CD4-positive, alpha-beta T cell treated with Interleukin-10 for 1 hour (primary cell): ENCODE data around the gene ANKRD37.
A peak's percentile ranks its signal among the peaks of the same experiment; 100 is the strongest.

Experiments used
- DNase-seq: peaks from one replicate; pipeline ENCODE4 v3.0.0-alpha.2; 2020

ANKRD37 gene

DNA sequence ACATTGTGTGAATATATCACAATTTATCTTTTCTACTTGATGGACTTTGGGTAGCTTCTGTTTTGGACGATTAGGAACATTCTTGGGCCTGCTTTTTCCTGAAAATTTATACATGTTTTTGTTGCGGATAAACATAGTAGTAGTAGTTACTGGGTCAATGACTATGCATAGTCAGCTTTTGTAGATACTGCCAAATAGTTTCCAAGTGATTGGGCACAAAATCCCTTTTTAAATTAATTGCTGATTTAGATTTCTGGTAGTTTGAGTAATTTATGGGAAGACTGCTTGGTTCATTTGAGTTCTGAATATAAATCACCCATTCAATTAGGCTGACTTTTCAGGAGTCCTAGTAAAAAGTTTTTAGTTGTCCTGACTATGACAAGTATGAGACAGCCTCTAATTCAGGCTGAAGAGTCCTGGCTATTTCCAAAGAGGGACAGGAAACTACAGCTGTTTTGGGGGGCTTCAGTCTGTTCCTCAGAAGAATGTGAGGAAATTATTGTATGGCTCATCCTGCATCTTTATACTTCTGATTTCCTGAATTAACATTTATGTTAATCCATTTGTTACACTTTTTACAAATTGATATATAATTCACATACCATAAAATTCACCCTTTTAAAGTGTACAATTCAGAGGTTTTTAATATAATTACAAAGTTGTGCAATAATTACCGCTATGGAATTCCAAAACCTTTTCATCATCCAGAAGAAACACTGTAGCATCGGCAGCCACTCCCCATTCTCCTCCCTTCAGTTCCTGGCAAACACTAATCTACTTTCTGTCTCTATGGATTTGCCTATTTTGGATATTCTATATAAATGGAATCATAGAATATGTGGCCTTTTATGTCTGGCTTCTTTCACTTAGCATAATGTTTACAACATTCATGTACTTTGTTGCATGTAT is 15.1 kb upstream of the ANKRD37 start:
- no peak for DNase-seq

- DNase-seq: no peak
Measured at GRCh38 chr4:185382754-185383153, 13.9 kb upstream of the ANKRD37 start.

- DNase-seq: no peak
Measured at GRCh38 chr4:185383451-185383850, 13.2 kb upstream of the ANKRD37 start.

DNA sequence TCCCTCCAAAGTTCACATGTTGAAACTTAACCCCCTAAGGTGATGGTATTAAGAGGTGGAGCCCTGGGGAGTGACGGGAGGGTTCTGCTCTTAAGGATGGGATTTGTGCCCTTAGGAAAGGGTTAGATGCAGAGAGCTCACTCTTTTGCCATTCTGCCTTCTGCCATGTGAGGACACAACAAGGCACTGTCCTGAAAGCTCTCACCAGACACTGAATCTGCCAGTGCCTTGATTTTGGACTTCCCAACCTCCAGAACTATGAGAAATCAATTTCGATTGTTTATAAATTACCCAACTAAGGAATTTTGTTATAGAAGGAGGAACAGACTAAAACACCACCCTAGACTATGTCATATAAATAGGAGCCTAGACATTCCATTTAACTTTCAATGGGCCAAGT is 12.6 kb upstream of the ANKRD37 start:
- DNase-seq: no peak

- no peak for DNase-seq
Measured at GRCh38 chr4:185384930-185385331, 11.7 kb upstream of the ANKRD37 start.

DNA sequence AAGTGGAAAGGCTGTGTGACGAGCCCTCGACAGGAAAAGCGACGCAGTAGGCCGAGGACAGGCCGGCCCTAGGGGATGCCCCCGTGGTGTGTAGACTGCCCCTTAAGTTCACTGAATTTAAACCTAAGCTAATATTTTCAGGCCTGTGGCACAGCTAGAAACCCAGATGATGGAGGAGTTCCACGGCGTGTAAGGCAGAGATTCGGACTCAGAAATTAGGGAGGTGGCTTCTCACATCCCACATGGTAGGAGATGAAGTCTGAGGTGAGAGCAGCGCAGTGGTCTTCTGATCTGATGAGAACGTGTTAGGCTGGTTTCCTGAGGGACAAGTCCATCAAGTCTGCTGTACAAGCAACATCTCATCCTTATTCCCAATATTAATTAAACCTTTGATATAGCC is 8.7 kb upstream of the ANKRD37 start:
- DNase-seq: no peak

DNA sequence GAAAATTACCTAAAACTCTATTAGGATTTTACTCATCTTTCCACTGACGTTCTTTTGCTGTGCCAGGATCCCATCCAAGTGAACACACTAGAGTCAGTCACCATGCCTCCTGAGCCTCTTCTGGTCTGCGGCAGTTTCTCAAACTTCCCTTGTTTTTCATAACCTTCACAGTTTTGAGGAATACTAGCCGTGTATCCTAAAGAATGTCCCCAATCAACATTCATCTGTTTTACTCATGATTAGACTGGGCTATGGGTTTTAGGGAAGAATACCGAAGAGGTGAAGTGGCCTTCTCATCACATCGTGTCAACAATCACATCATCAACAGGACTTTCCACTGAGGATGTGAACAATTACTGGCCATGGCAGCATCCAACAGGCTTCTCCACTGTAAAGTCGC is 5.7 kb upstream of the ANKRD37 start:
- no peak for DNase-seq

DNA sequence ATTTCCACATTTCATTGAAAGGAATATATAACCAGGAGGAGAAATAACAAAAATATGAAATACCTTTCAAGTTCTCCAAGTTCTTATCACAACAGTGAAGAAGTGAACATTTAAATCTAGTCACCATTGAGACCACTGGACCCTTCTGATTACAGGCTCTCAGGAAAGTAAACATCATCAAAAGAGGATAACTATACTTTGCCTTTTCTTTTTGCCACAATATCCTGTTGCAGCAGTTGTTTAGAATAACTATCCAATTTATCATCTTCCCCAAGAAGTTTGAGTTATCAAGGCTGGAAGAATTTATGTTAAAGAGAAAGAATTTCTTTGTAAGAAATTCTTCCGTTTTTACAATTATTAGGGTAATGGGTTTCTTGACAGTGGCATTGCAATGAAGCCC is 4.5 kb upstream of the ANKRD37 start:
- no peak for DNase-seq

DNA sequence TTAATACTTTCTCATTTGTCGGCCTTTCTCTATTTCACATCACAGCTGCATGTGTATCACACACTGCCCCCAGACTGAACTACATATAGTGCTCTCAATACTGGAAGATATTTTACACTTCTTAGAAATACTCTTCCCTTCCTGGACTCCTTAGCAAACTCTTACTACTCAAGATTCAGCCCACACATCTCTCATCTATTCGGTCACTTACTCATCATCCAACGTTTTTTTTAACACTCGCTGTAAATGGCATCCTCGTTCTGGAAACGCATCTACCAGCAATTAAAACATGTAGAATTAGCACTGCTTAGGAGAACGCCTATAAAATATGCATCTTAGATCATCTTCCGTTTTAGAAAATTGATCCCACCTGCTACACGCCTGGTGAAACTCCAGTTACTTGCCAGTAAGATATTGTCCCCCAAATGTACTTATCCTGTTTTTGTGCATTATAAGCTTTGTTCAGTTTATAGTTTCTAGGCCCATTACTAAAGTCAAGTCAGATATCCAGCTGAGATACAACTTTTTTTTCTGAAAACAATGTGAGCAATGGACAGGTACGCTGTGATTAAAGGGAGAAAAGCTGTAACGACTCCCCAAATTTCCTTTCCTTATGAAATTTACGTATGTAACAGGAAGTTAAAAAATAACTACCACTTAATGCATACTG is 1.9 kb upstream of the ANKRD37 start:
- DNase-seq: peak; percentile 11

GRCh38 chr4:185395238-185395955 is 1.2 kb upstream of the ANKRD37 start, which contains the start of gene LRP2BP:
LRP2BP (minus strand) TSS chr4:185395924; CDS start chr4:185378186, 17,738 bp downstream.
- DNase-seq: peak; percentile 43

DNA sequence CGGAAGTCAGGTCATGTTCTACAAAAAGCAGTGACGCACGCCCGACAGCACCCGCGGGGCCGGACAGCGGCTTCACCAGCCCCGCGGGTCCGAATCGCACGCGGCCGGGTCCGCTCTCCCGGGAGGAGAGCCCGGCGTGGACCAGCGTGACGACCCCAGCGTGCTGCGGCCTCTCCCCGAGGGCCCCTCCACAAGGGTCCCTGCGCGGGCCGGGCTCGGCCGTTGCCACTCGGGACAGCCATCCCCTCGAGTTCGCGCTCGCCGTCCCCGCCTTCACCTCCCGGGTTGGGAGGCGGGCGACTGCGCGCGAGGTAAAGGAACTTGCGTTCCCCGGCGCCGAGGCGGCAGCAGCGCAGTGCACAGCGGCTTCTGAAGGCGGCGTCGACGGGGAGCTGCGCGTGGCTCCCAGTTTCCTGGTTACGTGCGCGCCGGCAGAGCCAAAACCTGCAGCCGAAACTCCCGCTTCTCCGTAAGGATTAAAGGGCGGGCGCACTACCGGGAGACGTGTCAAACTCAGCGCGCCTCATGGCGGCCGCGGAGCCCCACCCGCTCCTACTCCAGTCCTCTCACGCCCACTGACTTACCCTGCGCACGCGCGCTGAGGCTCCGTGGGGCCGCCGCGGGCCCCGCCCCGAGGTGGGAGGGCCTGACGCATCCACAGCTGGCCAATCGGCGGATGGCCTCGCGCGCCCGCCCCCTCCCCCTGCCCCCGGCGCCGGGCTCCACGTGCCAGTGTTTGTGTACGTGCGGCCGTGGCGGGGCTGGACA is 501 bp upstream of the ANKRD37 start:
- peak; percentile 98 for DNase-seq

- no peak for DNase-seq
Measured at GRCh38 chr4:185398618-185399017, 2.0 kb downstream of the ANKRD37 start.

DNA sequence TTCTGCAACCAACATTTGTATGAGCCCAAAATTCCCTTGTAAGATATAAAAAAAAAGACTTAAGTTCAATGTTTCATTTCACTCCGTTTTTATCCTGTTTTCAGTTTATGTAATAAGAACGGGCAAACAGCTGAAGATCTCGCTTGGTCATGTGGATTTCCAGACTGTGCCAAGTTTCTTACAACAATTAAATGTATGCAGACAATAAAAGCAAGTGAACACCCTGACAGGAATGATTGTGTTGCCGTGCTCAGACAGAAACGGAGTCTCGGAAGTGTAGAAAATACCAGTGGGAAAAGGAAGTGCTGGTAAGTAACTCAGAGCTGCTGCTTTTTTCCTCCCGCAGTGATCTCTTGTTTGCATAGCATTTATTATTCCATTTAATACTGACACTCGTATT is 2.8 kb downstream of the ANKRD37 start:
- no peak for DNase-seq

- no peak for DNase-seq
Measured at GRCh38 chr4:185404031-185404430, 7.4 kb downstream of the ANKRD37 start.

DNA sequence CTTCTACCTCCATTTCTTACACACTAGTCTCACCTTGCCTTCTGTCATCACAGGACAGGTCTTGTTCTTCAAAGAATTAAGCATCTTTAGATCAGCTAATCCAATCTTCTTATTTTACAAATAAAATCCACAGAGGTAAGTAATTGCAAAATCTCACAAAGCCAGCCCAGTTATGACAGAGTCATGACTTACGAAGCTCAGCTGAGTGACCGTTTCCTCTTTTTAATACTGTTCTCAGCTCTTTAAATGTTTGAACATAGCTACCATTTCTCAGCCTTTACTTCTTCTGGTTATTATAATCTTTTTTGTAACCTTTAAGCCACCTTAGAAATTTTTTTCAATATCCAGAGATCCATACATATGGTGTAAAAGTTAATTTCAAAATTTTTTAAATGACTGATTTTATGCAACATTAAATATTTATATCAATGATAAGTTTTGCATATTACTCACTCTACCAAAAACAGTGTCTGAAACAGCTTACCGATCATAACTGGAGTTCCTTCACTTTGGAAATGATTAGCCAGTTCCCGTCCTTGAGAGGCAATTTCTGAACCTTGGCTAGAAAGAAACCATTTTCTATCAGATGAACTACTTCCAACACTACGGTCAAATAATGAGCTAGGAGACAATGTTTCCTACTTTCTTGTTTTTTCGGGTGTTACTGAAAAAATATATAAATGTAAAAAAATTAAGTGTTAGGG is 8.8 kb downstream of the ANKRD37 start:
- DNase-seq: no peak

DNA sequence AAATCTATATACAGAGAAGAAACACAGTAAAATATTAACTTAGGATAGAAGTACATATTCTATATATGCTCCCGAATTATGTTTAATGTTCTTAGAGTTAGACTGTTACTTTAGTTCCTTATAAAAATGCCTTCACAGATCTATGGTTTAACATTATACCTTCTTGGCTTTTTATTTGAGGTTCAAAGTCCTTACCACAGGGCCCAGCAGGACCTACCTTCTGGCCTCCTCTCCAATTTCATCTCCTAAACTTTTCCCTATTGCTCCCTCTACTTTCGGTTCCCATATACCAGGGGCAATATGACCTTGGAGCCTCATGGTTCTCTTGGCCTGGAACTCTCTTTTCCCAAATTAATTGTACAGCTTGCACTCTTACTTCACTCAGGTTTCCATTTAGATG is 11.8 kb downstream of the ANKRD37 start:
- DNase-seq: no peak

DNA sequence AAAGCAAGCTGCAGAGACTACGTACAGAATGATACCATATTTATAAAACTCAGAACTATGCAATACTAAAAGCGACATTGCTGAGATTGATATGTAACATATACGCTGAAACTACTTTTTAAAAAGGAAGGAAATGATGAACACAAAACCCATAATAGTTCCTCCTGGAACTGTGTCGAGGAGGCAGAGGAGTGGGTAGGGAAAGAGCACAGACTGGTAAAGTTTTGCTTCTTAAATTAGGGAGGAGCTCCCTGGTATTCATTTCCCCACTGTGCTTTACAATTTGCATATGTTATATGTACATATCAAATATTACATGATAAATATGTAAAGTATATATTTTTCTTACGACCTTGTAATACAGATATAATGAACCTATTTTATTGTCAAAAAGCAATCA is 15.2 kb downstream of the ANKRD37 start:
- DNase-seq: no peak

DNA sequence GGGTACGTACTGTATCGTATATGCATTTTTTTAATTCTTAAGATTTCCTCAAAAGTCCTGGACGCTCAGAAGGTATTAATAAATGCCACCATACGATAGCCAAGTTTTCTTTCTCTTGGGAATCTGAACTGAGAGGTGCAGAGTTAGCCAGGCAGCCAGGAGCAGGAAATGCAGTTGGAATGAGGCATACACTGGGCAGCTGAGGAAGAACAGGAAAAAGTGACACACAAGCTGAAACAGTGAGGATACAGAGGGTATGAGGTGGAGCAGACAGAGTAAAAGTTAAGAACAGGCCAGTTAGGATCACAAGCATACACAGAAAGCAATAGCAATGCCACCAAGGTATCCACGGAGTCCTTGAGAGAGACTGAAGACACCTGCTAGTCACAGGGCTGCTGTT is 15.8 kb downstream of the ANKRD37 start:
- no peak for DNase-seq

DNA sequence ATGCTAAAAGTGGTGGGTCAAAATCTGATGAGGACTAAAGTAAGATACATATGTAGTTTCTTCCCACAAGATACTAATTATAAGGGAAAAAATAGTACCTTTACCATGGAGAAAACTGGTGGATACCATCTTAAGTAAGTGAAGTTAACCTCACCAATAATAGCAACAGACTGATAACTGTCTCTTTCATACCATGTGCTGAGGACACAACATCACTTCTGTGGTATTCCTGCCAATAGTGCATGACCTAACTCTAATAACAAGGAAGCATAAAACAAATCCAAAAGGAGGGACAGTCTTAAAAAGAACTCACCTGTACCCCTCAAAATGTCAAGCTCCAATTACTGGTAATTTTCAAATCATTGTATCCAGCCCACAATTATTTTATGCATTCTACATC is 20.3 kb downstream of the ANKRD37 start:
- DNase-seq: no peak

GRCh38 chr4:185421366-185422124 is 24.9 kb downstream of the ANKRD37 start:
- no peak for DNase-seq

DNA sequence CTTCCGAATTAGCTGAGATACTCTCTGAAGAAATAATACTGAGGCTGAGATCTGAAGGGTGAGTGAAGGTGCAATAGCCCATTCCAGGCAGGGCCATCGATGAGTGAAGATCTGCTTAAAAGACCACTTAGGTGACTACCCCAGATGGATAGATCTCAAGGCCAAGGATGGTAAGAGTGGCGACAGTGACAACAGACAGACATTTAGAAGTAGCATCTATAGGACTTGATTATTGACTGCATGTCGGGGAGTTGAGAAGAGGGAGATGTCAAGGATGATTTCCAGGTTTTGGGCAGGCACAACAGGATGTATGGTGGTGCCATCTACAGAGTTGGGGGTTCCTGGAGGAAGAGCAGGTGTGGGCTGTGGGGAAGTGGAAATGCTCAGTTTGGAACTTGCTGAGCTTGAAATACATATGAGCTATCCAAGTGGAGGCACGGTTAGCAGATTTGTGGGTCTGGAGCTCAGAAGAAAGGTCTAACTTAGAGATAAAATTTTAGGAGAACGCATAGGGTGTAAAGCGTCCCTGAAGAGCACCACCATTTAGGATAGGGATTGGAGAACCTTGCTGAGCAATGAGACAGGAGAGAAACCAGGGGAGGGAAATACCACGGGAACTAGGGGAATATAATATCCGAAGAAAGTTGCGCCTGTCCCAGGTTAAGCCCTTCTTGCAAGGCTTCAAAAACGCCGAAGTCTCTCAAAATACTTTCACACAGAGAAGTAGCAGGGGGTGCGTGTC is 28.4 kb downstream of the ANKRD37 start:
- DNase-seq: no peak
